22Rv1 (cell line): ENCODE measurements around the gene TMEM45B.
A peak's percentile ranks its signal among the peaks of the same experiment; 100 is the strongest.
"Not testable (repeated sequence)": the region's sequence is repeated elsewhere in the genome, so short reads cannot be mapped to it uniquely, and the experiment has no call there.

Experiments used
- H3K27ac ChIP-seq: fragments of 450-650 bp; 2 replicates; pipeline ENCODE4 v1.5.1; 2017
- ZFX ChIP-seq: fragments of 450-650 bp; IDR thresholded peaks from 2 replicates; pipeline ENCODE4 v1.6.1; 2017; ENCODE audit warnings: antibody characterized with exemption, borderline replicate concordance
- TF ChIP-seq, protein P1 (sequence below): fragments of 450-650 bp; IDR thresholded peaks from 2 replicates; pipeline ENCODE4 v1.5.1; 2017; ENCODE audit warnings: mild to moderate bottlenecking

The TMEM45B gene

GRCh38 chr11:129813231-129813791 is 2.3 kb upstream of the TMEM45B start:
- H3K27ac ChIP-seq, result no peak overlapping the region
- TF ChIP-seq, protein P1, sequence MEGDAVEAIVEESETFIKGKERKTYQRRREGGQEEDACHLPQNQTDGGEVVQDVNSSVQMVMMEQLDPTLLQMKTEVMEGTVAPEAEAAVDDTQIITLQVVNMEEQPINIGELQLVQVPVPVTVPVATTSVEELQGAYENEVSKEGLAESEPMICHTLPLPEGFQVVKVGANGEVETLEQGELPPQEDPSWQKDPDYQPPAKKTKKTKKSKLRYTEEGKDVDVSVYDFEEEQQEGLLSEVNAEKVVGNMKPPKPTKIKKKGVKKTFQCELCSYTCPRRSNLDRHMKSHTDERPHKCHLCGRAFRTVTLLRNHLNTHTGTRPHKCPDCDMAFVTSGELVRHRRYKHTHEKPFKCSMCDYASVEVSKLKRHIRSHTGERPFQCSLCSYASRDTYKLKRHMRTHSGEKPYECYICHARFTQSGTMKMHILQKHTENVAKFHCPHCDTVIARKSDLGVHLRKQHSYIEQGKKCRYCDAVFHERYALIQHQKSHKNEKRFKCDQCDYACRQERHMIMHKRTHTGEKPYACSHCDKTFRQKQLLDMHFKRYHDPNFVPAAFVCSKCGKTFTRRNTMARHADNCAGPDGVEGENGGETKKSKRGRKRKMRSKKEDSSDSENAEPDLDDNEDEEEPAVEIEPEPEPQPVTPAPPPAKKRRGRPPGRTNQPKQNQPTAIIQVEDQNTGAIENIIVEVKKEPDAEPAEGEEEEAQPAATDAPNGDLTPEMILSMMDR, result no peak
- TF ChIP-seq ZFX, result no peak

DNA sequence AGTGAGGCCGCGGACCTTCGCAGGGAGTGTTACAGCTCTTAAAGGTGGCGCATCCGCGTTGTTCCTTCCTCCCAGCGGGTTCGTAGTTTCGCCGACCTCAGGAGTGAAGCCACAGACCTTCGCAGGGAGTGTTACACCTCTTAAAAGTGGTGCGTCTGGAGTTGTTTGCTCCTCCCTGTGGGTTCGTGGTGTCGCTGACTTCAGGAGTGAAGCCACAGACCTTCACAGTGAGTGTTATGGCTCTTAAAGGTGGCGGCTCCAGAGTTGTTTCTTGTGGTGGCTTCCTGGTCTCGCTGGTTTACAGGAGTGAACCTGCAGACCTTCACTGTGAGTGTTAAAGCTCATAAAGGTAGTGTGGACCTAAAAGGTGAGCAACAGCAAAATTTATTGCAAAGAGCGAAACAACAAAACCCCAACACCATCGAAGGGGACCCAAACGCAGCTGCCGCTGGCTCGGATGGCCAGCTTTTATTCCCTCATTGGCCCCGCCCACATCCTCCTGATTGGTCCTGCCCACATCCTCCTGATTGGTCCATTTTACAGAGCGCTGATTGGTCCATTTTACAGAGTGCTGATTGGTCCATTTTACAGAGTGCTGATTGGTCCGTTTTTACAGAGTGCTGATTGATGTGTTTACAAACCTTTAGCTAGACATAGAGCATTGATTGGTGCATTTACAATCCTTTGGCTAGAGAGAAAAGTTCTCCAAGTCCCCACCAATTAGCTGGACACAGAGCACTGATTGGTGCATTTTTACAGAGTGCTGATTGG is 1.2 kb upstream of the TMEM45B start:
- H3K27ac ChIP-seq, result no peak overlapping the region
- TF ChIP-seq ZFX, result no peak
- TF ChIP-seq, protein P1, result no peak

GRCh38 chr11:129817534-129818051 is 1.9 kb downstream of the TMEM45B start:
- H3K27ac ChIP-seq, result no peak overlapping the region
- no peak for TF ChIP-seq ZFX
- TF ChIP-seq, protein P1, result no peak

DNA sequence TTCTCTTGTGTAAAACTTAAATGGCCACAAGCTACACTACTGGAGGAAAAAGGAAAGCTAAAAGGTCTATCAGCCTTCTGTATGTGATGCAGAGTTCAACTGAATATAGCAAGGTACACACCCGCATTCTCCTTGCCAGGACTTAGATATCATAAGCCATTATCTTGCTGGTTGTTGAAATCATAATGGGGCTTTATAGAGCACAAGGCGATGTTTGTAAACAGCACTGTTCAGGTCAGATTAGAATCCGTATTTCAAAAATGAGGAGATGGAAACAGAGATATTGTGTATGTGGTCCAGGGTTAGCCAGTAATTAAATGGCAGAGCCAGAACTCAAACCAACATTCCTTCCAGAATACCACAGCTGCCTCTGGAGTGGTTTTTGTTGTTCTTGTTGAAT is 2.6 kb downstream of the TMEM45B start:
- not testable (repeated sequence) for H3K27ac ChIP-seq

DNA sequence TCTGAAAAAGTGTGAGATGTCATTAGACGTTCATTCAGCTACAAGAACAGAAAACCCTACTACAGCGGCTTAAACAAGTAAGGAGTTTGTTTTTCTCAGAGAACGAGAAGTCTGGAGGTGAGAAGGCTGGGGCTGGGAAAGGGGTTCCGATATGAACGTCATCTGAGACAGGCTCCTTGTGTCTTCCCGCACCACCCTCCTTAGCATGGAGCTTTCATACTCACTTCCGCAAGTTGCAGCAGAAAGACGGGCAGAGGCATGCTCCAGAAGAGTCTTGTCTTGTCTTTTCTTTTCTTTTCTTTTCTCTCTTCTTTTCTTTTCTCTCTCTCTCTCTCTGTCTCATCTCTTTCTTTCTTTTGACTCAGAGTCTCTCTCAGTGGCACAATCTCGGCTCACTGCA is 3.6 kb downstream of the TMEM45B start:
- H3K27ac ChIP-seq, result no peak overlapping the region
- TF ChIP-seq, protein P1, result no peak
- TF ChIP-seq ZFX, result no peak

DNA sequence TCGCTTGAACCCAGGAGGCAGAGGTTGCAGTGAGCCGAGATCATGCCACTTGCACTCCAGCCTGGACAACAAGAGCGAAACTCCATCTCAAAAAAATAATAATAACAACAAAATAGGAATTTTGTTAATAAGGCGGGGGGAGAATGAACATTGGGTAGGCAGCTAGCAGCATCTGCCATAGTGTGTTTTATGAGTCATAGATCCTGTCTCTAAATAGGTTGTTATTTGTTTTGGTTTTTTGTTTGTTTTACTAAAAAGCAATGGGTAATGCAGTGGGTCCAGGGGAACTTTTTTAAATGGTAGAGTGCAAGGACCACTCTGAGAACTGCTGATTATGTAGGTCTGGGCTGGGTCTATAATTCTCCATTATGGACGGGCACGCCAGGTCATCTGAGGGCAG is 4.6 kb downstream of the TMEM45B start:
- not testable (repeated sequence) for H3K27ac ChIP-seq

GRCh38 chr11:129823281-129823680 is 7.6 kb downstream of the TMEM45B start:
- H3K27ac ChIP-seq, result not testable (repeated sequence)

DNA sequence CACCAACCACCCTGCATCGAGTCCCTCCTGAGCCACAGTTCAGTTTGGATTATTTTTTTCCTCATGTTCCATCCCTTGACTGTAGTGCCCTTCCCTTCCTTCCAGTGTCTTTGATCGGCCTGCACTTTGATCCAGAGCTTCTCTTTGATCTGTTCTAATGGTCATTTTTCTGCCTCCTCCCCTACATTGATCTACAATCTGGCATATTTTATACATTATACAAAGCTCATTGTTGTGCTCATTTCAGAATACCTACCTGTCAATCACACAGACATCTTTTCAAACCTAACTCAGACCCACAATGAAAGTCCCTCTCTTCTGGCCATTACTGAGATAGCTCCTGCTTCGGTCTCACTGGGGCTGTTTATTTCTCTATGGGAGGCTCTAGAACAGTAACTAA is 8.2 kb downstream of the TMEM45B start:
- H3K27ac ChIP-seq, result not testable (repeated sequence)

DNA sequence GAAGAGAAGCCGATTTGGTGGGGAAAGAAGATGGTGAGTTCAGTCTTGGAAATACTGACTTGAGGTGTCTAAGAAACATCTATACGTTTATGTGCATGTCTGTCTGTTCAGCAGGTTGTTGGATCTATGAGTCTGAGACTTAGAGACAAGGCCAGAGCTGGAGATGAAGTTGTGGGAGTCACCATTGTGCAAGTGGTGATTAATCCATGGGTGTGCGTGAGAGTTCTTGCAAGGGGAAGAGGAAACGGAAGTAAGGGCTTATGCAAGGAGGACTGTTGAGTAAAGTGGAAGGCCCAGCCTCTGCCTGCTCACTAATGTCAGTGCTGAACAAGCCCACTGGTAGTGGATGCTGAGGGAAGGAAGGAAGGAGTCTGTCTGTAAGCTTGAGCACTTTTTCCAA is 9.7 kb downstream of the TMEM45B start:
- no peak overlapping the region for H3K27ac ChIP-seq
- no peak for TF ChIP-seq ZFX

- H3K27ac ChIP-seq, result peak overlapping the region; percentile 88
Measured at GRCh38 chr11:129828301-129828836, 12.7 kb downstream of the TMEM45B start.

DNA sequence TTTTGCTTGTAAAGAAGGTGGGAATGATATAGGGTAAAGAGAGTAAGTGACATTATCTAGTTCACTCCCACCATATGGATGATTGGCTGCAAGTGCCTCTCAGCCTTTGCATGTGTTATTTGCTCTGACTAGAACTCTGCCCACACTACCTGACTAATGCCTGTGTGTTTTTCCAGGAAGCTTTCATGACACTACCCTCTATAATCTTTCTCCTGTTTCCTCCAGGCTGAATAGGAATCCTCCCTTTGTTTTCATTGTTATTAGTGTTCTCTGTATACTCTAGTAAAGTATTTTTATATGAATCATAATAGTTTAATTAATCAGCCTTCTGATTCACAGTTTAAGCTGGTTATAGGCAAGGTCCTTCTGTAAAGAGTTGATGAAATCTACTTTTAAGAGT is 13.8 kb downstream of the TMEM45B start:
- H3K27ac ChIP-seq, result peak overlapping the region; percentile 88

More at GRCh38 chr11:129828301-129828836, 12.7 kb downstream of the TMEM45B start:
- no peak for TF ChIP-seq ZFX
- TF ChIP-seq, protein P1, result no peak

- H3K27ac ChIP-seq, result not testable (repeated sequence)
Measured at GRCh38 chr11:129831227-129831626, 15.6 kb downstream of the TMEM45B start.

DNA sequence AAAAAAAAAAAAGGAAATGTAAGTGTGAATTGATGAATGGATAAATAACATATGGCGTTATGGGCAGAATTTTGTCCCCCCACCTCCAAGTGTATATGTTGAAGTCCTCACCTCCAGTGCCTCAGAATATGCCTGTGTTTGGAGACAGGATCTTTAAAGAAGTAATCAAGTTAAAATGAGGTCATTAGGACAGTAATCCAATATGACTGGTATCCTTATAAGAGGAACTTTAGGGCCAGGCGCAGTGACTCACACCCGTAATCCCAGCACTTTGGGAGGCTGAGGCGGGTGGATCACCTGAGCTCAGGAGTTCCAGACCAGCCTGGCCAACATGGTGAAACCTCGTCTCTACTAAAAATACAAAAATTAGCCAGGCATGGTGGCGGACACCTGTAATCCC is 17.6 kb downstream of the TMEM45B start:
- not testable (repeated sequence) for H3K27ac ChIP-seq

DNA sequence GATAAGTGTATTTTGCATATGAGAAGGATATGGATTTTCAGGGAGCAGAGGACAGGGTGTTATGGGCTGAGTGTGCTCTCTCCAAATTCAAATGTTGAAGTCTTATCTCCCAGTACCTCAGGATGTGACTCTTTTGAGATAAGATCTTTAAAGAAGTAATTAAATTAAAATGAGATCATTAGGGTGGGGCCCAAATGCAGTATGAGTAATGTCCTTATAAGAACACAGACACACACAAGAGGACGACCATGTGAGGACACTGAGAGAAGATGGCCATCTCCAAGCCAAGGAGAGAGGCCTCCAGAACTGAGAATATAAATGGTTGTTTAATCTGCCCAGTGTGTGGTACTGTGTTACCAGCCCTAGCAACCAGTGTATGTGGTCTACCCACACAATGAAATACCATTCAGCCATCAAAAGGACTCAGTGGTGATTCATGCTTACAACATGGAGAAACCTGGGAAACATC is 20.8 kb downstream of the TMEM45B start:
- H3K27ac ChIP-seq, result peak overlapping the region; percentile 40; the same call in 1 of the 2 replicates
